Duodenal mucosa (tissue), 2 donors: ENCODE measurements around the gene TEX36.
"Not testable (repeated sequence)": the region's sequence is repeated elsewhere in the genome, so short reads cannot be mapped to it uniquely, and the experiment has no call there.

Source experiments
- H3K27ac ChIP-seq: one replicate; pipeline ENCODE4 v1.7.0; 2013; ENCODE audit warnings: low read depth, low read length
- H3K27me3 ChIP-seq, 2 donors: one replicate each; pipeline ENCODE4 v1.7.0; 2013; ENCODE audit warnings: low read length in 2 of 2, control low read depth in 1 of 2; ENCODE audit not compliant: insufficient read depth in 2 of 2, control insufficient read depth in 1 of 2
- H3K36me3 ChIP-seq, 2 donors: one replicate each; pipeline ENCODE4 v1.7.0; 2013; ENCODE audit warnings: low read length in 2 of 2, control low read depth in 1 of 2; ENCODE audit not compliant: insufficient read depth in 2 of 2, control insufficient read depth in 1 of 2
- H3K4me1 ChIP-seq, 2 donors: one replicate each; pipeline ENCODE4 v1.7.0; 2013; ENCODE audit warnings: low read length in 2 of 2, control low read depth in 1 of 2; ENCODE audit not compliant: insufficient read depth in 2 of 2, control insufficient read depth in 1 of 2
- H3K4me3 ChIP-seq, 2 donors: one replicate each; pipeline ENCODE4 v1.7.0; 2013; ENCODE audit warnings: low read length in 2 of 2, low read depth in 1 of 2
- H3K9ac ChIP-seq, 2 donors: one replicate each; pipeline ENCODE4 v1.7.0; 2013; ENCODE audit warnings: low read length in 2 of 2, low read depth in 1 of 2
- H3K9me3 ChIP-seq, 2 donors: one replicate each; pipeline ENCODE4 v1.7.0; 2013; ENCODE audit warnings: low read length in 2 of 2, control low read depth in 1 of 2; ENCODE audit not compliant: control insufficient read depth in 1 of 2

Gene TEX36, protein sequence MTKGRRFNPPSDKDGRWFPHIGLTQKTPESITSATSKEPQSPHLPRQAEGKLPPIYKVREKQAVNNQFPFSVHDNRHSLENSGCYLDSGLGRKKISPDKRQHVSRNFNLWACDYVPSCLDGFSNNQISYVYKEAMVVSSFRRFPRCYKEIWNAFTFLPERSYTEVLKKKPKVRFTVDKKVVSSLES

DNA sequence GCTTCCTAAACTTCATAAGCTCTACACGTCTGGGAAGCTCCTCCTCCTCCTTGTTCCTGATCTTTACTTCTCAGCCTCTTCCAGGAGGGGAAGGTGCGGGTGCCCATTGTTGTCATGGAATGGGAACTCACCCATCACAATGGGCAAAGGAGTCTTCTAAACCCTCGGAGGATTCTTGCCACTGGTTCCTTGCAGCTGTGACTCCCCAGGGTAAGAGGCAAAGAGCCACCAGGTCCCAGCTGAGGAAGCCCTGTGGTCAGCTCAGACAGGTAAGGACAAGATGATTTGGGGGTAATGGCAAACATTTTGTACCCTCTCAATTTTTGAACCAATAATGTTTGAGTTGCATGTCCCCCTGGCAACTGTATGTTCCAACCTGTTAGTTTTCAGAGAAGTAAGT is at the start of gene TEX36:
TSS of gene TEX36 (minus strand) at position 101 of the 400 bp plus-strand sequence. CDS start 174 bp downstream, outside the sequence.
- H3K4me3 ChIP-seq = no peak within 1 kb of the TSS
- H3K27me3 ChIP-seq = peaks cover 0 to 2% of the 10 kb centered on the region in 2 donors
- H3K27ac ChIP-seq = no peak within 1 kb of the TSS
- H3K4me1 ChIP-seq = no peaks in the 10 kb centered on the region
- H3K9me3 ChIP-seq = peaks cover 0 to 3% of the 10 kb centered on the region in 2 donors
- no peaks in the 10 kb centered on the region for H3K36me3 ChIP-seq
- no peak within 1 kb of the TSS for H3K9ac ChIP-seq

DNA sequence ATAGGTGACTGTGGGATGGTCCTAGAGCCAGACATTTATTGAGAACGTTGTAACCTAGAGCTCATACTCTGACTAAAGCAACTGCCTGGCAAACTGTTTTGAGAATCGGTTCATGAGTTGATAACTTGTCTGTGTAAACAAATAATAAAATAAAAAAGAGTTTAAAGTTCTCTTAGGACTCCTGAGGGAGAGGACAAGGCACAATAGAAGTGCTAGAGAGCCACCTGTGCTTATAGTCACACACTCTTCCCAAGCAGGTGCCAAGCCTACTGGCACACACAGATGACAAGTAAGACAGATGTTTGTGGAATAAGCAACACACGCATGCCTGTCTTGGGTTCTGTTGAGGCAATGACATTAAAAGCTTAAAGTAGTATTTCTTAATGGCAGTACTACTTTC is 44.5 kb upstream of the TEX36 start:
- no peaks in the 10 kb centered on the region for H3K9me3 ChIP-seq
- H3K27ac ChIP-seq = no peak overlapping the region
- H3K9ac ChIP-seq = no peak overlapping the region
- H3K27me3 ChIP-seq = no peaks in the 10 kb centered on the region
- H3K4me3 ChIP-seq = no peak overlapping the region
- peaks cover 71 to 92% of the 10 kb centered on the region in 2 donors for H3K36me3 ChIP-seq
- peaks cover 4 to 6% of the 10 kb centered on the region in 2 donors for H3K4me1 ChIP-seq

DNA sequence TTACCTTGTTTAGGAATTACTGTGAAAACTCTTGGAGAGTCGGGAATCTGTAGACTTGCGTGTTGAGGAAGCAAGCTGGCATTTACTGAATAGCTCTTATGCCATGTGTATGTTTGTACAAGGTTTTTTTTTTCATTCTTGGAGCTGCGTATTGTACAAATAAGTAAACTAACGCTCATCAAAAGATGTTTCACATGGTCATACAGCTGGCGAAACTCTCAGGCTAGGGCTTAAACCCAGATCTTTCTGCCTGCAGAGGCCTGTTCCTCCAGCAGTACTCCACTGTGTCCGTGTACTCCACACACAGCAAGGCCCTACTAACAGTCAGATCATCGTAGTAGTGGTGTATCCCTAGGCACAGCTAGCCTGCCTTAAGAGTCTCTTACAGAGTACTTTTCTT is 44.0 kb upstream of the TEX36 start:
- H3K9me3 ChIP-seq = no peaks in the 10 kb centered on the region
- peaks cover 70 to 90% of the 10 kb centered on the region in 2 donors for H3K36me3 ChIP-seq
- H3K4me1 ChIP-seq = peaks cover 6 to 7% of the 10 kb centered on the region in 2 donors
- no peak overlapping the region for H3K9ac ChIP-seq
- no peaks in the 10 kb centered on the region for H3K27me3 ChIP-seq
- H3K4me3 ChIP-seq = no peak overlapping the region
- no peak overlapping the region for H3K27ac ChIP-seq

DNA sequence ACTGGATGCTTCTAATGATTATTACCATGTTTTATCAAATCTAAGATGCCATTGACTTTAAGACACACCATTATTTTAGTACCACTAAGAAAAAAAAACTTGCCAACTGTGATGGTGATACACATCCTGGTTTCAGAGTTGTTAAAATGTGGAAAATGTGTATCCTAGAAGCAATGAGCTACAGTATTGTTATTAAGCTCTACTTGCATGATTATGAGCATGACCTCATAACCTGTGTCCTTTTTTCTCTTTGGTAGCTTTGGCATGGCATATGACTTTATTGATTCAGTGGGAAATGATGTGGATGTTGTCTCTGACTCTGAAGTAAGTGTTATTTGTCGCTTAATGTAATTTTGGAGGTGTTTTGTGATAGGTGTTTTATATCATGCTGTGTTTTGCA is 39.8 kb upstream of the TEX36 start:
- Histone ChIP-seq H3K27me3 (no peaks in the 10 kb centered on the region), H3K36me3 (peaks cover 39 to 55% of the 10 kb centered on the region in 2 donors), H3K4me1 (peaks cover 14 to 27% of the 10 kb centered on the region in 2 donors), H3K9ac (no peak overlapping the region), H3K27ac (no peak overlapping the region), H3K9me3 (no peaks in the 10 kb centered on the region), H3K4me3 (no peak overlapping the region)

DNA sequence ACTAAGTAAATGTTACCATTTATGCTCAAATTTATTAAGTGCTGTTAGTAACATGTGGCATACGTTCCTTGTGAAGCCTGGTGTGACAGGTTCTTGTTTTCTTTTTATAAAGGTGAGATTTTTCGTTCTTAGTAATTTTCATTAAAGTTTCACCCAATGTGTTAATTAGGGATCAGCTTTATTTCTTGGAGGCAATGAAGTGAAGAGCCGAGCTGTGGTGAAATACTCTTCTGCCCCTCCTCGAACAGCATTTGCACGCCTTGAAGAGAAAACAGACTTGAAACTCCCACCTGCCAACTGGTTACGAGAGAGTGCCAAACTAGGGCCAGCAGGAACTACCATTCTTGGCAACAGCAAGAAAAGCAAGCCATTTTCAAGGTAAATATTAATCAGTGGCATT is 38.1 kb upstream of the TEX36 start:
- H3K27me3 ChIP-seq = no peaks in the 10 kb centered on the region
- H3K27ac ChIP-seq = no peak overlapping the region
- peaks cover 23 to 39% of the 10 kb centered on the region in 2 donors for H3K36me3 ChIP-seq
- no peaks in the 10 kb centered on the region for H3K9me3 ChIP-seq
- H3K4me1 ChIP-seq = peaks cover 7 to 23% of the 10 kb centered on the region in 2 donors
- no peak overlapping the region for H3K9ac ChIP-seq
- peak overlapping the region; percentile 89 to 100 for H3K4me3 ChIP-seq

DNA sequence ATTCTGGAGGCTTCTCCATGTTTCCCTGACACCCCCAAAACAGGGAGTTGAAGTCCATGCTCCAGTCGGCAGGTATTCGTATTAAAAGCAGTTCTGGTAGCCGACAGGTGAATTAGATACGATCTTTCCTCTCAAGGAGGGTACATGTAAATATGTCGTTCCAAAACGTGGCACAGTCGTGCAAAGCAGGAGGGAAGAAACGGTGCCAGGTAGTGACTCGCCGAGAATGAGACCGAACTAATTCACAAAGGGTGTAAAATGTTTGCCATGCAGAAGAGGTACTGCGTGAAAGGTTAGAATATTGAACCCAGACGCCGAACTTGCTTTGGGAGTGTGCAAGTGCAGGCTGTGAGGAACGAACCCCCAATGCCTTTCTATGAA is 37.0 kb upstream of the TEX36 start:
- H3K36me3 ChIP-seq = peaks cover 16 to 30% of the 10 kb centered on the region in 2 donors
- H3K9ac ChIP-seq = peak overlapping the region; percentile 91 to 96
- peak overlapping the region; percentile 81 for H3K27ac ChIP-seq

DNA sequence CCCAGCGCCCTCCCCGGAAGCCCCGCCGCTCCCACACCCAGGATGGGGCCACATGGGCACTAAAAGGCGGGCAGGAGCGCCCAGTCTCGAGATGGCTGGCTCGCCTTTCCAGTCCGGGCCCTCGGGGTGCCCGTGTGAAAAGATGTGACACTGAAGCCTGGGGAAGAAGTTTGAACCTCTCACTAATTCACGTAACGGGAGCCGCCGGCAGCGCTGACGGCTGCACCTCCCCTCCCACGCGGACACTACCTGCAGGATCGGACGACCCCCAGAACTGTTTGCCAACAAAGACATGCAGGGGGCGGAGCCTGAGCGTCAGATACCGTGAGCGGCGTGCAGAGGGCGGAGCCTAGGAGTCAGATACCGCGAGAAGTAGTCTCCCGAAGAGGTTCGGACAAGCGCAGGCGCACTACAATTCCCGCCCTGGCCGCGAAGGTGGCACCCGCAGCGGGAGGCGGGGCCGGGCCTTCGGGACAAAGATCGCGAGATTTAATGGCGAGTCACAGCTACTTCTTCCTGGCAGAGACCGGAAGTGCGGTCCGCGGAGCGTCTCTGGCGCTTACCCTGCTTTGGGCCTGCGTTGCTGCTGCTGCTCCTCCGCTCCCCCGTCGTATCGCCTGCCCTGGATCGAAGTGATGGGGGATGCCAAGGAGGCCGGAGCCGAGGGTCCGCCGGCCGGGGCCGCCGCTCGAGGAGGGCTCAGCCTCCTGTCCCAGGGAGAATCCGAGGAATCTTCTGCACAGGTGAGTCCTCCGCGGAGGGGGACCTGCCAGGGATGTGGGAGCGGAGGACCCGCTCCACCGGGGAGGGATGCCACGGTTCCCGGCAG is 36.4 kb upstream of the TEX36 start, which contains the start of gene EDRF1:
TSS of gene EDRF1 (plus strand) at position 537 of the 829 bp plus-strand sequence. CDS start at position 636, 99 bp downstream.
- Histone ChIP-seq H3K9ac (peak within 1 kb of the TSS; percentile 91 to 96), H3K36me3 (peaks cover 10 to 24% of the 10 kb centered on the region in 2 donors), H3K27me3 (no peaks in the 10 kb centered on the region), H3K4me1 (peaks cover 7 to 23% of the 10 kb centered on the region in 2 donors), H3K27ac (peak within 1 kb of the TSS; percentile 81), H3K4me3 (peak within 1 kb of the TSS; percentile 89 to 100), H3K9me3 (no peaks in the 10 kb centered on the region)

More for the DNA sequence above, 37.0 kb upstream of the TEX36 start:
- H3K4me1 ChIP-seq = peaks cover 7 to 23% of the 10 kb centered on the region in 2 donors
- H3K4me3 ChIP-seq = peak overlapping the region; percentile 89 to 100
- H3K9me3 ChIP-seq = no peaks in the 10 kb centered on the region
- H3K27me3 ChIP-seq = no peaks in the 10 kb centered on the region

DNA sequence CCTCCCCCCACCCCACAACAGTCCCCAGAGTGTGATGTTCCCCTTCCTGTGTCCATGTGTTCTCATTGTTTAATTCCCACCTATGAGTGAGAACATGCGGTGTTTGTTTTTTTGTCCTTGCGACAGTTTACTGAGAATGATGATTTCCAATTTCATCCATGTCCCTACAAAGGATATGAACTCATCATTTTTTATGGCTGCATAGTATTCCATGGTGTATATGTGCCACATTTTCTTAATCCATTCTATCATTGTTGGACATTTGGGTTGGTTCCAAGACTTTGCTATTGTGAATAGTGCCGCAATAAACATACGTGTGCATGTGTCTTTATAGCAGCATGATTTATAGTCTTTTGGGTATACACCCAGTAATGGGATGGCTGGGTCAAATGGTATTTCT is 31.8 kb upstream of the TEX36 start:
- H3K4me1 ChIP-seq, H3K36me3 ChIP-seq, H3K27me3 ChIP-seq, H3K9me3 ChIP-seq, H3K9ac ChIP-seq, H3K4me3 ChIP-seq, H3K27ac ChIP-seq: not testable (repeated sequence)

DNA sequence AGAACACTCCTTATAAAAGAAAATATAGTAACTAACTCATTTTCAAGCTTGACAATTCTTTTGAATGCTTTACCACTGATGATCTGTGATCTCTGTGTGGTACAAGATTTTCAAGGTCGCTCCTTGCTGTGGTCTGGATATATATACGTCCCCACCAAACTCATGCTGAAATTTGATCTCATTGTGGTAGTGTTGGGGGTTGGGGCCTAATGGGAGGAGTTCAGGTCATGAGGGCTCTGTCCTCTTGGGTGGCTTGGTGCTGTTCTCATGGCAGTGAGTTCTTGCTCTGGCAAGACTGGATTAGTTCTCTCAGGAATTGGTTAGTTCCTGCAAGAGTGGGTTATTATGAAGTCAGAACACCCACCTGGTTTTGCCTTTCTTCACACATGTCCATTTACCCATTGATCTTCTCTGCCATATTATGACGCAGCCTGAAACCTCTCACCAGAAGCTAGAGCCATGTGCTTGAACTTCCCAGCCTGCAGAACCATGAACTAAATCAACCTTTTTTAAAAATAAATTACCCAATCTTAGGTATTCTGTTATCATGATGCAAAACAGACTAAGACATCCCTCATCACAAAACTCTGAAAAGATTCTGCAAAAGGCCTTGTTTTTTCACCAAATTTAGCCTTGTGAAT is 28.3 kb upstream of the TEX36 start:
- Histone ChIP-seq H3K4me3 (no peak overlapping the region), H3K4me1 (peaks cover 3 to 13% of the 10 kb centered on the region in 2 donors), H3K9me3 (peaks cover 0 to 6% of the 10 kb centered on the region in 2 donors), H3K36me3 (no peaks in the 10 kb centered on the region), H3K9ac (no peak overlapping the region), H3K27me3 (no peaks in the 10 kb centered on the region), H3K27ac (no peak overlapping the region)
